KBM-7 (cell line): ENCODE results near the gene LCE1B.
A peak's percentile ranks its signal among the peaks of the same experiment; 100 is the strongest.

Experiments
- DNase-seq: peaks from one replicate; pipeline ENCODE4 v3.0.0-alpha.2; 2015
- in situ Hi-C: fragments of 300-500 bp; cut with MboI; formaldehyde crosslinking; loops from 2 replicates; pipeline ENCODE4 v1.14.3; 2020; ENCODE audit warnings: low sequenced_read_pairs, low pct_unique_long_range_greater_than_20kb, mixed read lengths

The LCE1B gene

DNA sequence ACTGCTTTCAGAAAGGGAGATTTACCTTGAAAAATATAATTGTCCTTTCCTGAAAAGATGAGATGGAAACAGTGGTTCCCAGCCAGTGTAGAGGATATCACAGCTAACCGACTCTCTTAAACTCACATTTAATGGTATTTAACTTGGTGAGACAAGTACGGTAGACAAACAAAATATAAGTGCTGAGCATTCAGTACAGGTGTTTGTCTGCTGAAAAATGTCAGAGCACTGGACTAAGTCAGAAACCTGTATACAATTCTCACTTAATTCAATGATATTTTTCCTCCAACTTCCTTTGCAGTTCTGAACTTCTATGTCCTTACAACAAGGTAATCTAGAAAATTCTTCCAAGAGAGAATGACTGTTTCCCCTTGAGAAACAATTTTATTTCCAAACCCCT, at the start of gene LCE1B:
Gene LCE1B, plus strand, starts transcription at position 301 of the 400 bp plus-strand sequence. CDS start 476 bp downstream, outside the sequence.
- in situ Hi-C loops, result no loop called here
- no peak for DNase-seq

DNA sequence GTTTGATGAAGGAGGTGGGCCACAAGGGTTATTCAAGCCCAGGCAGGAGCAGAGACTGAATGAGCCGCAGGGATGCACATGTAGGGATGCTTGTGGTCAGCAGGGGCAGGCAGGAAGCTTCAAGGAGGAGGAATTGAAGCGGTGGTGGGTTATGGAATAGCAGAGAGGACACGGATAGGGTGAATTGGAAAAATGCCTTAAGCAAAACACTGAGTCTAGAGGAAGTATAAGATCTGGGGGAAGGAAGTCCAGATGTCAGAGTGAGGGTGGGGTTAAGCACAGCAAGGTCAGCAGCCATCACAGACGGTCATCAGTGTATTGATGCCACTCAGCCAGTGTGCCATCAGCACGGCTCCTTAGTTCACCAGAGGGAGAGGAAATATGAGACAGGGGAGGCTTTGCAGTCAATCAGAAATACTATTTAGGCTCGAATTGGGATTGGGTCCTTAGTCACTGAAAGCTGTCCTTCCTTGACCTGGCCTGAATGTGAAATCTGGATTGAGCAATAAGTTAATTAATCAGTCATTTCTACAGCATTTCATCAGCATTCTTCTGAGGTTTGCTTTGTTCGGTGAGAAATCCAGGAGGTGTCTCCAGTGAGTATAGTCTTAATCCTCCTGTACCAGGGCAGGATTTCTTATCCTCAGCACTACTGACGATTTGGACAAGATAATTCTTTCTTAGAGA, 42.8 kb upstream of the LCE1B start:
- DNase-seq, result no peak
- in situ Hi-C loops, result no loop called here

- in situ Hi-C loops, result no loop called here
- DNase-seq, result no peak
Observed at GRCh38 chr1:152770411-152770810, 41.4 kb upstream of the LCE1B start.

GRCh38 chr1:152774875-152775274, 36.9 kb upstream of the LCE1B start, which contains the start of gene LCE1F:
LCE1F (plus strand) TSS chr1:152775140; CDS start chr1:152776372, 1,232 bp downstream.
- in situ Hi-C loops, result no loop called here
- DNase-seq, result no peak

- in situ Hi-C loops, result no loop called here
- no peak for DNase-seq
Observed at GRCh38 chr1:152776361-152776760, 35.4 kb upstream of the LCE1B start.

- DNase-seq, result peak; percentile 32
Observed at GRCh38 chr1:152777510-152778137, 34.1 kb upstream of the LCE1B start.

DNA sequence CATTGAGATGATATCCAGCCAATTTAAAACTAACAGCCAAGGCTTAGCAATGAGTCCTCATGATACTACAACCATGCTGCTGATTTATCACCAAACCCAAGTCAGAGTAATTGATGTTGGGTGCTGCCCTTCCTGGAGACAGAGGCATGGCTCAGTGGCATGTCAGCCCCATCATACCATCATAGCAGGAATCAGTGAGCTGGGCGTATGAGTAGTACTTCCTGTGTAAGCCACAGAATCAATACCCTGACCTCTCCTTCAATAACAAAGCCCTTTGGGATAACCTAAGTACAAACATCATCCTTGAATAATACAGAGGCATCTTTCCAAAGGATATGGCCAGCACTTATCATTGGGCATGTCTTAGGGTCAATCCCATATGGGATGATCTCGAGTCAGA, 28.7 kb upstream of the LCE1B start:
- DNase-seq, result no peak
- in situ Hi-C loops, result no loop called here

More at GRCh38 chr1:152777510-152778137, 34.1 kb upstream of the LCE1B start:
- in situ Hi-C loops, result no loop called here

DNA sequence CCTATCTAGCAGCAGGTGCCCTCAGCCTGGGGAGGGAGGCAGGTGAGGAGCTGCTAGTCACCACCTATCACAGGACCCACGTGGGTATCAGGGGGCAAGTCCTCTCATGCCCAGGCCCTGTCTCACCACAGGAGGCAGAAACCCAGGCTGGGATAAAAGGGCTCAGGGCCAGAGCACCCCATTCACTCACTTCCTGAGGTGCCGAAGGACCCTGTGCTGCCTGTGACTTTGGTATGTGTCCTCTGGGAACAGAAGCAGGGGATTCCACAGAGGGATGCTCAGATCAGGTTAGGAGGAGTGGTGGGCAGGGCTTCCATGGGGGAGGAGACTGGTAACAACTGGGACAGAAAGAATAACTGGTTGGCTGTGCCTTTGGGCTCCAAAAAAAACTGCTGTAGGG, 25.7 kb upstream of the LCE1B start, which contains the start of gene LCE1E:
Gene LCE1E, plus strand, starts transcription at position 181 of the 400 bp plus-strand sequence. CDS start 1,043 bp downstream, outside the sequence.
- in situ Hi-C loops, result no loop called here
- DNase-seq, result no peak

DNA sequence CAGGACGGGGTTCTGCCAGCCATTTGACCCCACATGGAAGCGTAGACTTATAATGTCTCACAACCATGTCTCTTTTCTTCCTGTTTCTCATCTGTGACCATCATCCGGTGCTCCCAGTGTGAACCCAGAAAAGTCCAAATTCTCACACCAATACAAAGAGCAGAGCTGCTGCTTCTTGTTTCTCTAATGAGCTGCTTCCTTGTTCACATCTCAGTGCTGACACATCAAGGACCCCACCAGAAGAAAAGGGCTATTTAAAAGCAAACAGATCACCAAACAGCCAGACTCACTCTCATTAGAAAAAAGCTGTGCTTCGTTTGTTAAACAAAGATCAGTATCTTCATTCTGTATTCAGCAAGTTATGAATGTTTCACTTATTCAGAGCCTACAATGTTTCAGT, 16.1 kb upstream of the LCE1B start:
- in situ Hi-C loops, result no loop called here
- no peak for DNase-seq

DNA sequence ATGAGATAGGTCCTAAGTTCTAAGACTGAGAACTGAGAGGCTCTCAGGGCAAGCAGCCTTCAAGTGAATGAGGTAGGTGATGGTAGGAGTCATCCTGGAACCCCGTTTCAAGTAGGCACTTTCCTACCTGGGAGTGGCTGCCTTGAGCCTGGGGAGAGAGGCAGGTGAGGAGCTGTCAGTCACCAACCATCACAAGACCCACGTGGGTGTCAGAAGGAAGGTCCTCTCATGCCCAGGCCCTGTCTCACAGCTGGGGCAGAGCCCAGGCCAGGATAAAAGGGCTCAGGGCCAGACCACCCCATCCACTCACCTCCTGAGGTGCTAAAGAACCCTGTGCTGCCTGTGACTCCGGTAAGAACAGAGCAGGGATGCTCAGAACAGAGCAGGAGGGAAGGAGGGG, 15.3 kb upstream of the LCE1B start, which contains the start of gene LCE1D:
Gene LCE1D, plus strand, starts transcription at position 301 of the 400 bp plus-strand sequence. CDS start 1,074 bp downstream, outside the sequence.
- in situ Hi-C loops, result no loop called here
- DNase-seq, result no peak

- in situ Hi-C loops, result no loop called here
- DNase-seq, result no peak
Observed at GRCh38 chr1:152801333-152801732, 10.4 kb upstream of the LCE1B start.

DNA sequence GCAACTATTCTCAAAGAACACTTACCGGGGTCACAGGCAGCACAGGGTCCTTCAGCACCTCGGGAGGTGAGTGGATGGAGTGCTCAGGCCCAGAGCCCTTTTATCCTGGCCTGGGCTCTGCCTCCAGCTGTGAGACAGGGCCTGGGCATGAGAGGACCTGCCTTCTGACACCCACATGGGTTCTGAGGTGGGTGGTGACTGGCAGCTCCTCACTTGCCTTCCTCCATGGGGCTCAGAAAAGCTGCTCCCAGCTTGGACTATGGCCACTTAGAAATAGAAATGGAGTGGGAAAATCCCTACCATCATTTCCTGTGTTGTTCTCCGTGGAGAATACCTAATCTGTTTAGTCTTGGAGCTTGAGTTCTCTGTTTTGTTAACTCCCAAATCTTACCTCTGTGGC, 5.2 kb upstream of the LCE1B start, which contains the start of gene LCE1C:
Gene LCE1C, minus strand, starts transcription at position 76 of the 400 bp plus-strand sequence. CDS start 1,173 bp downstream, outside the sequence.
- in situ Hi-C loops, result no loop called here
- DNase-seq, result no peak

DNA sequence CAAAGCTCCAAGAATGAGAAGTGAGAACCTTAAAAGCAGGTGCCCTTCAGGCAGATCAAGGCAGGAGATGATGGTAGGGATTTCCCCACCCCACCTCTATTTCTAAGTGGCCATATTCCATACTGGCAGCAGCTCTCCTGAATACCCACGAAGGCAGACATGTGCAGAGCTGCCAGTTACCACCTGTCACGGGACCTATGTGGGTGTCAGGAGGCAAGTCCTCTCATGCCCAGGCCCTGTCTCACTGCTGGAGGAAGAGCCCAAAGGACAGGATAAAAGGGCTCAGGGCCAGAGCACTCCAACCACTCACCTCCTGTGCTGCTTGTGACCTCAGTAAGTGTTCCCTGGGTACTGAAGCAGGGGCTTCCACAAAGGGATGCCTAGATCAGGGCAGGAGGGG, 721 bp upstream of the LCE1B start:
- DNase-seq, result no peak

DNA sequence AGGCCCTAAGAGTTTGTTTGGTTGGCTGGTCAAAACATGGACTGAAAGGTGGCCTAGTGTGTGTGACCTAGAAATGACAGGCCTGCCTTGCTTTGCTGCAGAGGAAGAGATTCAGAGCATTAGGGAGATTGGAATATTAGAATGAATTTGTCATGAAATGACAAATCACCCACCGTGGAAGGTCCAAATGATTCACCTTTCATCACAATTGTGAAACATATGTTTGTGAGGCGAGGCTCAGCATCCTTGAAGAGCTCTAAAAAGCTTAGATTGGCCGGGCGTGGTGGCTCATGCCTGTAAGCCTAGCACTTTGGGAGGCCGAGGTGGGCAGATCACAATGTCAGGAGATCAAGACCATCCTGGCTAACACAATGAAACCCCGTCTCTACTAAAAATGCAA, 5.5 kb downstream of the LCE1B start:
- in situ Hi-C loops, result no loop called here
- no peak for DNase-seq

More for the DNA sequence above, 721 bp upstream of the LCE1B start:
- in situ Hi-C loops, result no loop called here

- in situ Hi-C loops, result no loop called here
- DNase-seq, result no peak
Observed at GRCh38 chr1:152823294-152823693, 11.5 kb downstream of the LCE1B start.

DNA sequence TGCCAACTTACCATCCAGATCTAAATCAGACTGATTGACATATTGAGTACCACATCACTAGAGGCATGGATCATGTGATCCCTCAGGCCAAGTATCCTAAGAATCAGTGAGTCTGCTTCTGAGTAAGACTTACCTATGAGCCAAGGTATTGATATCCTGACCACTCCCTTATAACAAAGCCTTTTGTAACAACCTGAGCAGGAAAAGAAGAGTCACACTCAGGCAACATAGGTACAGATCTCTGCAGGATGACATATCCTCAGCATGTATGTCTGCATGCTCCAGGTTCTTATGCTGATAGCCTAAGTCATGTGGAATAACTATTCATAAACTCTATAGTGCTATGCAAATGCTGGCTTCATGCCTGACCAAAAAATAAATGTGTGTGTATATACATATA, 13.2 kb downstream of the LCE1B start:
- in situ Hi-C loops, result no loop called here
- DNase-seq, result no peak

- DNase-seq, result no peak
- in situ Hi-C loops, result no loop called here
Observed at GRCh38 chr1:152827173-152827572, 15.4 kb downstream of the LCE1B start, which contains the start of gene LCE1A. LCE1A (plus strand) TSS chr1:152827473; CDS start chr1:152827473, 0 bp downstream.

DNA sequence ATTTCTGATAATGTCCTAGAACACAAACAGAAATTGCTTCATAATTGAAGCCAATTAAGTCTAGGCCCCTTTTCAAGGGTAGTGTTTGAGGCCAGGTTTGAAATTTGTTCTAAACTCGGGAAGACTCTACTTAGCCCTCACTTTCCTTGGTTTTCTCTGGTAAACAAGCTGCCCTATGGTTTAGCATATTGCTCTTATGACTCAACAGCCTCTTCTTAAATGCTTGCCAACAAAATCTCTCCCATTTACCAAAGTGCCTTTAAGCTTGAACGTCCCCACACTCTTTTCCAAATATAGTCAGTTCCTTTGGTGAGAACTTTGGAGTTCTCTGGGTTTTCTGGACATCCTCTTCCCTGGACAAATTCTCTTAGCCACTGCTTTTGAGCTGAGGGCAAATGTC, 25.1 kb downstream of the LCE1B start:
- in situ Hi-C loops, result no loop called here

DNA sequence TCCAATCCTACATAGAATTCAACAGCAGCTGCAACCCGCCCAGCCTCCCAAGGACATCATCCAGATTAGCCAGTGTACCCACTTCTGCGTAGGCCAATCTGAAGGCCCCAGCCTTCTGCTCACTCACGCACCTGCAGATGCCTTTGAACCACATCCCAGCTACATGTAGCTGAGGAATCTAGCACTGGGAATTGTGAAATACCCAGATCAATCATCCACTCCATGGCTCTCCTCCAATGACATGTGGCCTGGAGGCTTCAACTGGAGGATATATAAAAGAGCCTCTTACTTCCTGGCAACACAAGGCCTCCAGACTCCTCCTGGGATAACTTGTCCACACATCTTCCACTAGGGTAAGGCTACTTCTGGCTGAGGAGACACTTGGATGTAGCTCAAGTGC, 30.8 kb downstream of the LCE1B start, which contains the start of gene LCE6A:
Gene LCE6A, plus strand, starts transcription at position 301 of the 400 bp plus-strand sequence. CDS start 665 bp downstream, outside the sequence.
- no peak for DNase-seq
- in situ Hi-C loops, result no loop called here

More for the DNA sequence above, 25.1 kb downstream of the LCE1B start:
- DNase-seq, result no peak

GRCh38 chr1:152855661-152856060, 43.9 kb downstream of the LCE1B start:
- DNase-seq, result no peak
- in situ Hi-C loops, result no loop called here
